Measurements from ENCODE around the gene TSFM.
"Not testable (repeated sequence)": the region's sequence is repeated elsewhere in the genome, so short reads cannot be mapped to it uniquely, and the experiment has no call there.

The TSFM gene

DNA sequence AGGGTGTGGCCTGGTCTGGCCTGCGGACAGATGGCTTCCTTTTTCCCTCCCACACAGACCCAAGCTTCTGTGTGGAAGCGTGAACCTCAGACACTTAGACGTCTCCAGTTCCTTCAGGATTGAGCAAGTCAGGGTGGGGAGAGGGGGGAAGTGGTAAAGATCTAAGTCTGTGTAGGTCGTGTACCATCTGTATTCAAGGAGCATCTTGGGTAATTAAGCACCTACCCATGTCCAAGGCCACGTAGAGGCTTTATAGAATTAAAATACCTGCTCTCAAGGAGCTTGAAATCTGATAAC, 34.2 kb downstream of the TSFM start:
- no peak for DNase-seq

- DNase-seq = no peak
Observed at GRCh38 chr12:57817261-57817989, 34.8 kb downstream of the TSFM start.

DNA sequence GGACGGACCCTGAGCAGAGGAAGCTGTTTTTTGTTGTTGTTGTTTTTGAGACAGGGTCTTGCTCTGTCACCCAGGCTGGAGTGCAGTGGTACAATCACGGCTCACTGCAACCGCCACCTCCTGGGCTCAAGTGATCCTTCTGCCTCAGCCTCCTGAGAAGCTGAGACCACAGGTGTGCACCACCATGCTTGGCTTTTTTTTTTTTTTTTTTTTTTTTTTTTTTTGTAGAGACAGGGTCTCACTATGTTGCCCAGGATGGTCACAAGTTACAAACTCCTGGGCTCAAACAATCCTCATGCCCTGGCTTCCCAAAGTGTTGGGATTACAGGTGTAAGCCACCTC, 35.4 kb downstream of the TSFM start:
- DNase-seq = not testable (repeated sequence)

- DNase-seq = not testable (repeated sequence)
Observed at GRCh38 chr12:57820119-57820518, 37.5 kb downstream of the TSFM start.

GRCh38 chr12:57821015-57821414, 38.4 kb downstream of the TSFM start:
- DNase-seq = not testable (repeated sequence)

DNA sequence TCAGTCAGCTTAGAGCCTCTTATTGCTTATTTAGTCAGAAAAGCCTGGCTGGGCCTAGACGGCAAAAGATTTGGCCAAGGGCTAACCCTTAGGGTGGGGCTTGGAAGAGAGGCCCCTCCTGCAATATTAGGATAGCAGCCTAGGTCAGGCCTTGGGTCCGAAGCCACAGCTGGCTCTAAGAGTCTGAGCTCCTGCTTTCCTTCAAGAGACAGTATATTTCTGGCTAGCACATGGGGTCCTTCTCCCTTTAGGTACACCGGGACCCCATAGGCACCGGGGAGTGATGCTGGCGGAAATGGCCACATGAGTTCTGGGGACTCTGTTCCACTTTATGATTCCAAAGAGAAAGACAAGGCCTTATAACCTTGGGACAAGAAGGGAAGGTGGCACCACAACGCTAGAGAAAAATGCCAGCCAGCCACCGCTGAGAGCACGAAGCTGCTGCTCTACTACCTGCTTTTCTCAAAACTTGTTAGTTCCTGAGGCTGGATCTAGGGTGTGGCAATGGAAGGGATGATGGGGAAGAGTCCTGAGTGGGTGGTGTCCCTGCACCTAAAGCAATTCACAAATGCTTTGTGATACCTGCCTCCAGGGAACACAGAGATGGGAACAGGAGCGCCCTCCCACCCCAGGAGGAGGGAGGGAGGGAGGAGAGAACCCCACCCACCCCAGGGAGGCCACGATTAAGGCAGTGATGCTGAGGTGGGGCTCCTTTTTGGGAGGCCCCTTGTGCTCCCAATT, 39.1 kb downstream of the TSFM start:
- DNase-seq = no peak

GRCh38 chr12:57822392-57823130, 40.0 kb downstream of the TSFM start:
- no peak for DNase-seq

GRCh38 chr12:57823131-57823907, 40.7 kb downstream of the TSFM start:
- no peak for DNase-seq

- no peak for DNase-seq
Observed at GRCh38 chr12:57823908-57824640, 41.5 kb downstream of the TSFM start.

DNA sequence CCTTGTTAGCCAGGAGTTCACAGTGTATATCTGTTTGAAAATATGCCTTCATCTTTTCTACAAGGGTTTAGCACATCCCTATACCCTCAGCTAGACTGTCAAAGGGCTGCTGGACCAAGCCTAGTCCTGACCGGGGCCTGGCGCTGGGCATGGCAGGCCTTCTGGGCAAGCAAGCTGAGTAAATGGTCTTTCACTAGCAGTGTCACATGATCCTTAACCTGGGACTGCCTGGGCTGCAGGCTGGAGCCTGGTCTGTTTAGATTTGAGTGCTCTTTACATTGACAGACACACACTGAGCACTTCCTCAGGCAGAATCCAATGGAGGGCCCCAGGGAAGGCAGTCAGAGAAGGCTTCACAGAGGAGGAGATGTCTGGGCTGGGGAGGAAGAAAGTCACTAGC, 42.9 kb downstream of the TSFM start:
- DNase-seq = no peak

DNA sequence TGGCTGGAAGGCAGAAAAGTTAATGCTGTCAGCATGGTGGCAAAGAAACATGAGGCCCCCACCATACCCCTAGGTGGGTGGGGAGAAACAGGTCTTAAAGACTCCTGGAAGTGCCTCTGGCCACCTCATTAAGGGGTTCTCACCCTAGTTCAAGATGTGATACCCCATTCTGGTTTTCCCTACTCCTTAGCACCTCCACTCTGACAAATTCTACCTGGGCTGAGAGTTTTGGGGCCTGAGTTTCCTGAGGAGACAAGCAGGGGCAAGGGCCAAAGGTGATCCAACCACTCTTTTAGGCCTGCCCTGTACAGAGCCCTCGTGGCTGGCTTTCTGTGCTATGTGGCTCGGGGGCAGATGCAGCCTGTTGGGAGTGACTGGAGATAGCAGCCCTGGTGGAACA, 43.8 kb downstream of the TSFM start:
- DNase-seq = no peak

DNA sequence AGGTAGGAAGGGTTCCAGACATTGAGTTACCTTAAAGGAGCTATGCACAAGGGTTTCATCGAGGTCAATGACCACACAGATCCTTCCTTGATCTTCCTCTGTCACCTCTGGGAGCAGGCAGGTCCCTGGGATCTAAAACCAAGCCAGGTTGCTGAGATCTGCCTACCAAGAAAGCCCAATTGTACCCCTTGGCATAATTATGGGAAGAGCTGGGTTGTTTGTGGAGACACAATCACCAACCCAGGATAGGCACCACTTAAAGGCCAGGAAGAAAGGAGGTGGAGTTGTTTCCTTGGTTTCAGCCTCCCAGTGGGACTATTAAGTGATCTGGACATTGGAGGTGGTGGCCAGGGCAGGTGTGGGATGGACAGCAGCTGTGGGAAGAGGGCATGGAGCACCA, 44.4 kb downstream of the TSFM start:
- DNase-seq = no peak

GRCh38 chr12:57829025-57829777, 46.6 kb downstream of the TSFM start:
- no peak for DNase-seq

DNA sequence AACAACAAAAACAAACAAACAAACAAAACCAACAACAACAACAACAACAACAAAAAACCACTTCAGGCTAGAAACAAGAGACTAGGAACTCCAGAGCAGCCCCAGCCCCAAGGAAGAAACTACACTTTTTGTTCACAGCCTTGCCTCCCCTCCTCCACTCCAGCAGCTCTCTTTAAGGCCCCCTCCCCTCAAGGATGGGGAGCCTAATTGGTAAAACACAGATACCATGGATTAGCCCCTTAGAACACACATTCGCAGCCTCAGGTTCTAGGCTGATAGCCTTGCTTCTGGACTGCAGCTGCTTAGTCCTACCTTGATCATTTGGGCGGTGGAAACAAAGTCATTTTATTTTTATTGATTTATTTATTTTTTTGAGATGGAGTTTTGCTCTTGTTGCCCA, 47.8 kb downstream of the TSFM start:
- DNase-seq = no peak

DNA sequence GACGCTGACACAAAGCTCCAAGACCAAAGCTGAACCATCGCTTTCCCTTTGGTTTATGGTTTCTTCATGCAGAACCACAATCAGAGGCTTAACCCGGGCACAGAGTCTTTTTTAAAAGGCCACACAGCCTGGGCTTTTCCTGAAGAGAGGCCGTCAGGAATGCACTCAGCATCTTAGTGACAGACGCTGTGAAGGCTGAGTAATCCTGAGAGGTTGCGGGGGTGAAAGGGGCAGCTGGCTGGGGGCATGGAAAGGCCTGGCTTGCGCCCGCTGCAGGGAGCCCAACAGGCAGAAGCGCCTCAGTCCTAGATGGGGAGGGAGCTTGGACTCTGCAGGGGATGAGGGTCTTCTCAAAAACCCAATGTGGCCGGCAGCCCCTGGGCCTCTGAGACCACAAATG, 50.4 kb downstream of the TSFM start:
- DNase-seq = peak; percentile 26

DNA sequence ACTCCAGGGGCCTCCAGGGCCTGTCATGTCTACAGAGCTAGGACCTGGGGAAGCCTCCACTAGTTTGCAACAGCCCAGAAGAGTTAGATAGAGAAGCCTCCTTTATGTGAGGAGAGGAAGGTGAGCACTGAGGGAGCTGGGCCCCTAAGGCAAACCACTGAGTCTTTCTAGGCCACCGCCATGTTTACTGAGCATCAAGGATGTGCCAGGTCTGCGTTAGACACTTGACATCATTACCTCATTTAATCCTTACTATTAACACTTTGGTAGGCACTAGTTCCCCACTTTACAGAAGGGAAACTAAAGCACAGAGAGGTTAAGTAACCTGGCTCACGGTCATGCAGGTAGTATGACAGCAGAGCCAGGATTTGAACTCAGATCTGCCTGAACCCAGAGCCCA, 51.1 kb downstream of the TSFM start:
- no peak for DNase-seq

GRCh38 chr12:57834086-57834876, 51.7 kb downstream of the TSFM start:
- DNase-seq = no peak

GRCh38 chr12:57835366-57836288, 53.0 kb downstream of the TSFM start:
- no peak for DNase-seq

GRCh38 chr12:57836442-57837375, 54.1 kb downstream of the TSFM start:
- no peak for DNase-seq
